Uterus (tissue), 2 donors: ENCODE results near the gene STAT2.

ENCODE experiments used
- CTCF ChIP-seq, 4 experiments: fragments of 200-600 bp in 2 of 4; fragments of 450-650 bp in 2 of 4; sonication (generic) in 2 of 4; IDR thresholded peaks; one replicate each; pipeline ENCODE4 v1.5.1; 2016 to 2019; ENCODE audit warnings: antibody characterized with exemption in 4 of 4, mild to moderate bottlenecking in 2 of 4, moderate library complexity in 1 of 4
- POLR2A ChIP-seq, 2 donors: fragments of 450-650 bp; IDR thresholded peaks; one replicate each; pipeline ENCODE4 v1.6.1; 2016; ENCODE audit warnings: antibody characterized with exemption in 2 of 2, mild to moderate bottlenecking in 1 of 2, moderate library complexity in 1 of 2

- no peak for TF ChIP-seq CTCF (IDR thresholded peaks at IDR 0.05)
- no peak for TF ChIP-seq POLR2A (IDR thresholded peaks at IDR 0.05)
Measured at GRCh38 chr12:56391721-56392120, 31.8 kb upstream of the STAT2 start.
